ENCODE results near the gene TMX2. TPM values are rescaled to one million over a fixed set of nuclear protein-coding genes. Genes with fewer than 3 reads are reported as not detected.

Gene TMX2
- total and polyA plus RNA-seq, 10 donors = 36.0 to 57.0 (median 49.1) TPM

DNA sequence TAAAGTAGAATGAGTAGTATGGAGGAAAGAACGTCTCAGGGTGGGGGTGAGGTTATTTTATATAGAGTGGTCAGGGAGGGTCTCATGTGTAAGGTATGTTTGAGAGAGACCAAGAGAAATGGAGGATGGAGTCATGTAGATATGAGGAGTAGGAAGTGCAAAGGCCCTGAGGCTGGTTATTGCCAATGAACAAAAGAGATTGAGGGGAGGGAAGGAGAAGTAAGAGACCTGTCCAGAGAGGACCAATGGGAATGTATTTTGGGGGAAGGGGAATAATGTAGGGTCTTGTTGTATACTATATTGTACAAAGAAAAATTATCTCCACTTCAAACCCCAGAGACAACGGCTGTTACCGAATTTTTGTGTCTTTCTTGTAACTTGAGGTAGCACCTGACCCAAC lies 59.0 kb downstream of the TMX2 start:
- Histone ChIP-seq H3K27me3 (replicated peaks in 1 of 7) (no peaks in the 10 kb centered on the region), H3K4me3 (no peak overlapping the region), H3K9me3 (no peaks in the 10 kb centered on the region), H3K27ac (peak overlapping the region in 3 of 8 donors; percentile 5 to 22 (median 8)), H3K4me1 (peaks cover 26 to 95% (median 71%) of the 10 kb centered on the region in 6 donors), H3K36me3 (no peaks in the 10 kb centered on the region)
- WGBS, 5 donors = 90 to 95% (median 94%) methylated on average over 3 of the region's 3 CpGs
- TF ChIP-seq, protein P1, sequence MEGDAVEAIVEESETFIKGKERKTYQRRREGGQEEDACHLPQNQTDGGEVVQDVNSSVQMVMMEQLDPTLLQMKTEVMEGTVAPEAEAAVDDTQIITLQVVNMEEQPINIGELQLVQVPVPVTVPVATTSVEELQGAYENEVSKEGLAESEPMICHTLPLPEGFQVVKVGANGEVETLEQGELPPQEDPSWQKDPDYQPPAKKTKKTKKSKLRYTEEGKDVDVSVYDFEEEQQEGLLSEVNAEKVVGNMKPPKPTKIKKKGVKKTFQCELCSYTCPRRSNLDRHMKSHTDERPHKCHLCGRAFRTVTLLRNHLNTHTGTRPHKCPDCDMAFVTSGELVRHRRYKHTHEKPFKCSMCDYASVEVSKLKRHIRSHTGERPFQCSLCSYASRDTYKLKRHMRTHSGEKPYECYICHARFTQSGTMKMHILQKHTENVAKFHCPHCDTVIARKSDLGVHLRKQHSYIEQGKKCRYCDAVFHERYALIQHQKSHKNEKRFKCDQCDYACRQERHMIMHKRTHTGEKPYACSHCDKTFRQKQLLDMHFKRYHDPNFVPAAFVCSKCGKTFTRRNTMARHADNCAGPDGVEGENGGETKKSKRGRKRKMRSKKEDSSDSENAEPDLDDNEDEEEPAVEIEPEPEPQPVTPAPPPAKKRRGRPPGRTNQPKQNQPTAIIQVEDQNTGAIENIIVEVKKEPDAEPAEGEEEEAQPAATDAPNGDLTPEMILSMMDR (IDR thresholded peaks at IDR 0.05 in 8 of 11, conservative IDR thresholded peaks at IDR 0.05 in 3 of 11) = no peak
- TF ChIP-seq POLR2AphosphoS5 (IDR thresholded peaks at IDR 0.05) = no peak
- intact Hi-C loops (cut with DNase I; ENCODE audit: low total_unique reads) = no loop called here
- no peak for DNase-seq

DNA sequence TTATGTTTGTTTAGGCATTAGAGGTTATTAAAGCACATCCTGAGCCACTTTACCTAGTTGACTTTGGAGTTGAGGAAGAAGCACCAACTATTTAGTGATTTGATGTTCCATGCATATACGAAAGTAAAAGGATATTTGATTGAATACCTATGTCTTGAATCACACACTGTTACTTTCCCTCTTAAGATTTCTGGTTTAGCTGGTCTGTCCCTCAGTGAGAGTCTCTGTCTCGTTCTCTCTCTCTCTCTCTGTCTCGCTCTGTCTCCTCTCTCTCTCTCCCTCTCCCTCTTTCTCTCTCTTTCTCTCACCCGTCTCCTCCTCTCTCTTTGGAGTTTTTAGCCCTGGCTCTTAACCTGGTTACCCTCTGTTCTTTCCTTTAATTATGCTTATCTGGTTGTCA lies 60.2 kb downstream of the TMX2 start:
- Histone ChIP-seq H3K27me3 (replicated peaks in 1 of 7) (no peaks in the 10 kb centered on the region), H3K4me1 (peaks cover 32 to 95% (median 76%) of the 10 kb centered on the region in 6 donors), H3K4me3 (no peak overlapping the region), H3K9me3 (no peaks in the 10 kb centered on the region), H3K36me3 (no peaks in the 10 kb centered on the region), H3K27ac (peak overlapping the region in 4 of 8 donors; percentile 2 to 90 (median 28))
- no peak for DNase-seq
- TF ChIP-seq, protein P1 (IDR thresholded peaks at IDR 0.05 in 8 of 11, conservative IDR thresholded peaks at IDR 0.05 in 3 of 11) = no peak
- intact Hi-C loops (cut with DNase I; ENCODE audit: low total_unique reads) = no loop called here
- 67 to 86% (median 79%) methylated on average over 4 of the region's 4 CpGs for WGBS, 5 donors

DNA sequence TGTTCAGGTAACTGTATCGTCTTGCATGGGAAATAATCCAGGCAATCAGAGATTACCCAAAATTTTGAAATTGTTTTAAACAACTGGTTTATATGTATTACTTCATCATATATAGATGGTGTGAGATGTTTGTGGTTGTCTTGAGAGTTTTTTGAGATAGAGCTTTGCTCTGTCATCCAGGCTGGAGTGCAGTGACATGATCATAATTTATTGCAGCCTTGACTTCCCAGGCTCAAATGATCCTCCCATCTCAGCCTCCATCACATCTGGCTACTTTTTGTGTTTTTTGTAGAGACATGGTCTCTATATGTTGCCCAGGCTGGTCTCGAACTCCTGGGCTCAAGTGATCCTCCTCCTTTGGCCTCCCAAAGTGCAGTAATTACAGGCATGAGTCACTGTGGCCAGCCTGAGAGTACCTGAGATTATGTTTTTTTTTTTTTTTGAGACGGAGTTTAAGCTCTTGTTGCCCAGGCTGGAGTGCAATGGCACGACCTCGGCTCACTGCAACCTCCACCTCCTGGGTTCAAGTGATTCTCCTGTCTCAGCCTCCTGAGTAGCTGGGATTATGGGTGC lies 60.7 kb downstream of the TMX2 start:
- intact Hi-C loops (cut with DNase I; ENCODE audit: low total_unique reads) = no loop called here
- H3K4me1 ChIP-seq = peaks cover 38 to 95% (median 78%) of the 10 kb centered on the region in 6 donors

DNA sequence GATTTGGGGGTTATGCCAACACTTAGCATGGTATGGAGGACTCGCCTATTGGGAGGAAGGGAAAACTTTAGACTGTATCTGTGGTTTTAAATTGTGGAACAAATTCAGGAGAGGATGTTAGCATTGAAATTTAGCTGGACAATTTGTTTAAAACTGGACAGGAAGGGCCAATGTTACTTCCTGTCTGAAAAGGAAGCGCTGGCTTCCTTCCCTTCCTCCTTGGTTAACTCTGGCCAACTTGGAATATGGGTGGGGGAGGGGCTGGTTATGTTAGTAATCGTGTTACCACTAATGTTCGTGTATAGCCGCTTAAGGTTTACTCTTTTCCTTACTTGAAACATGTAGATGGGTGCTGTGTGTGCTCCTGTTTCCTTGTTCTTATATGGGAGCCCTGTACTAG lies 63.1 kb downstream of the TMX2 start:
- peak overlapping the region in 5 of 8 donors; percentile 1 to 33 (median 10) for H3K4me3 ChIP-seq

More for the DNA sequence above, 60.7 kb downstream of the TMX2 start:
- no peaks in the 10 kb centered on the region for H3K36me3 ChIP-seq
- DNase-seq = no peak
- 63 to 93% (median 77%) methylated on average over 5 of the region's 5 CpGs for WGBS, 5 donors
- TF ChIP-seq POLR2AphosphoS5 (IDR thresholded peaks at IDR 0.05) = no peak
- no peak for TF ChIP-seq POLR2A (IDR thresholded peaks at IDR 0.05)
- TF ChIP-seq, protein P1 (IDR thresholded peaks at IDR 0.05 in 8 of 11, conservative IDR thresholded peaks at IDR 0.05 in 3 of 11) = no peak
- no peaks in the 10 kb centered on the region for H3K9me3 ChIP-seq
- no peak overlapping the region for H3K4me3 ChIP-seq
- H3K27me3 ChIP-seq (replicated peaks in 1 of 7) = no peaks in the 10 kb centered on the region
- peak overlapping the region in 4 of 8 donors; percentile 2 to 90 (median 46) for H3K27ac ChIP-seq

More for the DNA sequence above, 63.1 kb downstream of the TMX2 start:
- intact Hi-C loops (cut with DNase I; ENCODE audit: low total_unique reads) = no loop called here
- H3K27me3 ChIP-seq (replicated peaks in 1 of 7) = no peaks in the 10 kb centered on the region
- no peaks in the 10 kb centered on the region for H3K36me3 ChIP-seq
- H3K9me3 ChIP-seq = no peaks in the 10 kb centered on the region
- peak overlapping the region in 7 of 8 donors; percentile 30 to 90 (median 79) for H3K27ac ChIP-seq
- H3K4me1 ChIP-seq = peaks cover 42 to 98% (median 82%) of the 10 kb centered on the region in 6 donors
- 37 to 52% (median 45%) methylated on average over 5 of the region's 5 CpGs for WGBS, 5 donors
- DNase-seq = no peak
- TF ChIP-seq POLR2AphosphoS5 (IDR thresholded peaks at IDR 0.05) = peak in 1 of 3 donors; percentile 48
- TF ChIP-seq, protein P1 (IDR thresholded peaks at IDR 0.05 in 8 of 11, conservative IDR thresholded peaks at IDR 0.05 in 3 of 11) = no peak
